ENCODE data around the gene PLAAT3.
A peak's percentile ranks its signal among the peaks of the same experiment; 100 is the strongest.
"Not testable (repeated sequence)": the region's sequence is repeated elsewhere in the genome, so short reads cannot be mapped to it uniquely, and the experiment has no call there.

Gene PLAAT3
- long read RNA-seq, donor 1, transcript PLA2G16-201 (4 exons, 2,594 nt) = minor isoform, 6 of 14 reads
- long read RNA-seq, donor 1, transcript PLA2G16-203 (5 exons, 1,099 nt) = major isoform, 8 of 14 reads
- long read RNA-seq, donor 1, partial matches to known transcripts = 0 of 14 reads
- long read RNA-seq, donor 1, other reads (novel, unspliced or antisense) = 0 of 14 reads
- long read RNA-seq, donor 2, transcript PLA2G16-203 (5 exons, 1,099 nt) = major isoform, 5 of 9 reads
- long read RNA-seq, donor 2, partial matches to known transcripts = 0 of 9 reads
- long read RNA-seq, donor 2, other reads (novel, unspliced or antisense) = 0 of 9 reads
- long read RNA-seq, donor 3, transcript PLA2G16-201 (4 exons, 2,594 nt) = major isoform, 5 of 6 reads
- long read RNA-seq, donor 3, partial matches to known transcripts = 0 of 6 reads
- long read RNA-seq, donor 3, other reads (novel, unspliced or antisense) = 0 of 6 reads
- long read RNA-seq, donor 4, partial matches to known transcripts = 0 of 5 reads
- long read RNA-seq, donor 4, other reads (novel, unspliced or antisense) = 0 of 5 reads
- long read RNA-seq, donor 5, partial matches to known transcripts = 0 of 4 reads
- long read RNA-seq, donor 5, other reads (novel, unspliced or antisense) = 0 of 4 reads
- long read RNA-seq, donor 6, partial matches to known transcripts = 0 of 4 reads
- long read RNA-seq, donor 6, other reads (novel, unspliced or antisense) = 0 of 4 reads
- long read RNA-seq, donor 7, transcript PLA2G16-201 (4 exons, 2,594 nt) = major isoform, 10 of 13 reads
- long read RNA-seq, donor 7, partial matches to known transcripts = 0 of 13 reads
- long read RNA-seq, donor 7, other reads (novel, unspliced or antisense) = 0 of 13 reads
- long read RNA-seq, donor 8, transcript PLA2G16-201 (4 exons, 2,594 nt) = major isoform, 5 of 8 reads
- long read RNA-seq, donor 8, partial matches to known transcripts = 0 of 8 reads
- long read RNA-seq, donor 8, other reads (novel, unspliced or antisense) = 0 of 8 reads

DNA sequence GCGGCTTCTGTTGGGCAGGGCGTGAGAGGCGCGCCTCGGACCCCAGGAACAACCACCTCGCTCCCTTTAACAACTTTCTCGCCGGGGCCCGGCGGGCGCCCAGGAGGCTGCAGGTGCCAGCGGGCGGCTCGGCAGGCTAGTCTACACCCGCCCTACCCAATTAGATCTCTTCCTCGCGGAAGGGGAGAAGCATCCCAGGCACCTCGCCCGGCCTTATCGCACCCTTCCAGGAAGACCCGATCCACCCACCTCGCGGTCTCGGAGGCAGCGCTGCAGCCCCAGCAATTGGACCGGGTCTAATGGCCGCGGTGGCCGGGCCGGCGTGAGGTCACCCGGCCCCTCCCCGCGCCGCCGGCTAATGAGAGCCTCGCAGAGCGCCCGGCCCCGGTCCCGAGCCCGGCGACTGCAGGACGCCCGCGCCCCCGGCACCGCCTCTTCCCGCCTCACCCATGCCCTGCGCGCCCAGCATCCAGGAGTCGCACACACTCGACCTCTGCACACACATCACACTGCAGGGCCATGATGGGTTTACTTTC lies at the start of gene PLAAT3:
TSS of gene PLAAT3 (minus strand) at position 298 of the 536 bp plus-strand sequence. CDS start 419 bp downstream, outside the sequence.
- DNase-seq = peak; percentile 73

DNA sequence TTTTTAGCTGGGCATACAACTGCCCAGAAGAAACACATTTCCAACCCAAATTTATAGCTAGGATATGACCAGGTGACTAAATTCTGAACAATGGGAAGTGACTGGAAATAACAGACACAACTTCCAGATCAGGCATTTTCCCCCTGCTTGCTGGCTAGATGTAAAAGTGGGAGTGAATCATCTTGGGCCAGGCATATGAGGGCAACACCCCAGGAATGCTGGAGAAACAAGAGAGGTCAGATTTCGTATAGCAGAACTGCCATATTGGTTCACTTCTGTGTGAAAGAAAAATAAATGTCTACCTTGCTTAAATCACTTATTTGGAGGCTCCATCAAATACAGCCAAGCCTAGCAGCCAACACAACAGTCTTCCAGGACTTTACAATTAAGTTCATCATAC lies 49.6 kb upstream of the PLAAT3 start:
- no peak for DNase-seq

DNA sequence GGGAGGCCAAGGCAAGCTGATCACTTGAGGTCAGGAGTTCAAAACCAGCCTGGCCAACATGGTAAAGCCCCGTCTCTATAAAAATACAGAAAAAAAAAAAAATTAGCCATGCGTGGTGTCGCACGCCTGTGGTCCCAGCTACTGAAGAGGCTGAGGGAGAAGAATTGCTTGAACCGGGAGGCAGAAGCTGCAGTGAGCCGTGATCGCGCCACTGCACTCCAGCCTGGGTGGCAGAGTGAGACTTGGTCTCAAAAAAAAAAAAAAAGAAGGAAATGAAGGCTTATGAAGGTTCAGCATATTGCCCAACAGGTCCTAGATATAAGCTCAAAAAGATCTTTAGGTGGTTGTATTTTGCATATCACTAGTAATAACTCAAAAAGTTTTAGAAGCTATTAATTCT lies 46.7 kb upstream of the PLAAT3 start:
- no peak for DNase-seq

DNA sequence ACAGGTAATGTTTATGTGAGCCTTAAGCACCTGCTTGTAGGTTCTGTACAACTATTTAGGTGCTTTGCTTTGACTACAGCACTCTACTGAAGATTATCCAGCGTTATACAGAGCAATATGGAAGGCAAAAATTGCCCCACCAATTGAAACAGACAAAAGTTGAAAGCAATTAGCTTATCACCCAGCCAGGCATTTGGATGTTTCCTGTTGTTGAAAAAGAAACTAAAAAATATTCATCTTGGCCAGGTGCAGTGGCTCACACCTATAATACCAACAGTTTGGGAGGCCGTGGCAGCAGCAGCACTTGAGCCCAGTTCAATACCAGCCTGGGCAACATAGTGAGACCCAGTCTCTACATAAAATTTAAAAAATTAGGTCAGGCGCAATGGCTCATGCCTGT lies 38.4 kb upstream of the PLAAT3 start:
- DNase-seq = no peak

DNA sequence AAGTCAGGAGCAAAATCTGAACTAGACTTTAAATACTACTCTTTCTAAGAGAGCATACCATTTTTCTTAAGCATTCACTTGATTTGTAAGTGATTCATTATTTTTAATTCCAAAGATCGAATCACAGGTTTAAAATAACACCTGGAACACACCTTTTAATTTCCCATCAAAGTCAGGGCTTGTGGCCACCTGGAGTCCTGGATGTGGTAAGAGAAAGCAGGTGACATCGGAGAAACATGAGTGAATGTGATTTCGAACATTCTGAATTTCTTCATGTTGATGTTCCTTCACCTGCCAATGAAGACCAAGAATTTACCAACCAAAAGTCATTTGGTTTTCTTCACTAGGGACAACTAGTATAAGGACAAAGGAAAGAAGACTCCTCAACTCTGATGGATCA lies 29.0 kb upstream of the PLAAT3 start:
- no peak for DNase-seq

DNA sequence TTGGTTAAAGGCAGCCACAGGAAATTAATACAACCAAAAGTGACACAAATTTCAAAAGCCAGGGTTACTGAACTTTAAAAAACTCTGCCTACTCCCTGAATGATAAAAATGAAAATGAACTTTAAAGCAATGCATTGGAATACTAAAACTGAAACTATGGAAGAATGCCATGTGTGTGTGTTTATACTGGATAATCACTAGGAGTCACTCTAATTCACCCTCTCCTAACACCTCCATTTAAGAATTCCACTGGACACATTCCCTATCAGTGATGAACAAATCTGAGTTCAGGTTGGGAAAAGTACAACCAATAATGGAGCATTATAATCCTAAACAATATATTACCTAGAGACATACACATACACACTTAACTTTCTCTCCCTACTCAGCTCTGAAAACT lies 27.5 kb upstream of the PLAAT3 start:
- no peak for DNase-seq

DNA sequence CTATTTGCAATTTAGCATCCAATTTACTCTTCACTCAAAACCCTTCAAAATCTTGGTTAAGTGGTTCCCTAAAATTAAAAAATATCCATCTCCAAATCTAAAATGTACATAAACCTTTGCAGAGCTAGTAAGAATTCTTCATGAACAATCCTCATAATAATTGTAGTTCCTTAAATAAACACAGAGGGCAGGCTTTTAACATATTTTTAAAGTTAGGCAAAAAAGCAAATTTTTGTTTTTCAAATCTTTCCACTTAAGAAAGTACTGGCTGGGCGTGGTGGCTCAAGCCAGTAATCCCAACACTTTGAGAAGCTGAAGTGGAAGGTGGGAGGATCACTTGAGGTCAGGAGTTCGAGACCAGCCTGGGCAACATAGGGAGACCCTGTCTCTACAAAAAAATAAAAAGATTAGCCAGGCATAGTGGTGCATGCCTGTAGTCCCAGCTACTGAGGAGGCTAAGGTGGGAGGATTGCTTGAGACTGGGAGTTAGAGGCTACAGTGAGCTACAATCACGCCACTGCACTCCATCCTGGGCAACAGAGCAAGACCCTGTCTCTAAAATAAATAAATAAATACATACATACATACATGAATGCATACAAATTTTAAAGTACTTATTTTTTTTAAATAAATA lies 25.1 kb upstream of the PLAAT3 start:
- no peak for DNase-seq

DNA sequence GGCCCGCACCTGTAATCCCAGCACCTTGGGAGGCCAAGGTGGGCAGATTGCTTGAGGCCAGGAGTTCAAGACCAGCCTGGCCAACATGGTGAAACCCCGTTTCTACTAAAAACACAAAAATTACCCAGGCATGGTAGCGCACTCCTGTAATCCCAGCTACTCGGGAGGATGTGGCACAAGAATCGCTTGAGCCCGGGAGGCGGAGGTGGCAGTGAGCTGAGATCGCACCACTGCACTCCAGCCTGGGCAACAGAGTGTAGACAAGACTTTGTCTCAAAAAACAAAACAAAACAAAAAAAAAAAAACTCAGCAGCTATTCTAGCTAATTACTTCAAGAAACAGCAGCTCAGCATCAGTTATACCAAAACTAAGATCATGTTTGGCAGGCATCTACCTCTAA lies 24.2 kb upstream of the PLAAT3 start:
- DNase-seq = not testable (repeated sequence)

DNA sequence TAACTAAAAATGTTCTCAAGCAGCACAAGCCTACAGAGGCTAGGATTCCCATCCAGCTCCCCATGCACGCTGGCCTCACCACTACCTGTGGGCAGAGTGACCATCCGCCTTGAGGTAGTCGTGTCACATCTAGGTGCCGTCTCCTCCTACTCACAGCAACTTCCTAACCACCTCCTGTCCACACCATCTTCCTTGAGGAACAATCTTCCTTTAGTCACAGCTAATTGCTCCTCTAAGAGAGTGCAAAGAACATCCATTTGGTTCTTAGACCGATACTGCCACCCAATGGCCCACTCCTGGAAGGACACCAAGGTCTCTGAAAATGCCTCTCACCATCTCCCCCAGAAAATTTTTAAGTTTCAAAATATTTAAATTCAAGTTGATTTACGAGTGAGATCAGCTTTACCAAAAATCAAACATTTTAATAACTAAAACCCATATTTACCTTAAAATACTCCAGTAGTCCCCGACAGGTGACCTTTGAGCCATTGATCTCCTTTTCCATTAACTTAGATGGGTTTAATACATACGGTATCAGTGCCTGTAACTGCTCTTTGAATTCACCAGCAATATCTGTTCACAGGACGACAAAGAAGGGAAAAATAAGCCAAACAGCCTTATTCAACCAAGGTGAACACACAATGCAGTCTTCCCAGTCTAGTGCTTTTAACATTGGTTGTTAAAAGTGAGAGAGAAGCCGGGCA lies 21.7 kb upstream of the PLAAT3 start:
- DNase-seq = peak; percentile 49

DNA sequence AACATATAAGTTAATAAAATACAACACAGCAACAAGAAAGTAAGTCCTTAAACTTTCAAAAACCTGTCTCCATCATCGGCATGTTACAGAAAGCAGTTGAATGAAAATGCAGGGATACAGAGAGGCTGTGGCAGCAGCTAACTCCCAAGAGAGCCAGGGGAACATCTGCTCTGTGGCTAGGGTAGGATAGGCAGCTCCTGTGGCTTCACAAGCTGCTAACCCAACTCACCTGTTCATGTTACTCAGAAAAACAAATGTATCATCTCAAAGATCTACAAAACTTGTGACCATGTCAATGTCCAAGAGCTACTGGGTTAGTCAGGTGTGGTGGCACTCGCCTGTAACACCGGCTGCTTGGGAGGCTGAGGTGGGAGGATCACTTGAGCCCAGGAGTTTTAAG lies 15.2 kb upstream of the PLAAT3 start:
- DNase-seq = no peak

DNA sequence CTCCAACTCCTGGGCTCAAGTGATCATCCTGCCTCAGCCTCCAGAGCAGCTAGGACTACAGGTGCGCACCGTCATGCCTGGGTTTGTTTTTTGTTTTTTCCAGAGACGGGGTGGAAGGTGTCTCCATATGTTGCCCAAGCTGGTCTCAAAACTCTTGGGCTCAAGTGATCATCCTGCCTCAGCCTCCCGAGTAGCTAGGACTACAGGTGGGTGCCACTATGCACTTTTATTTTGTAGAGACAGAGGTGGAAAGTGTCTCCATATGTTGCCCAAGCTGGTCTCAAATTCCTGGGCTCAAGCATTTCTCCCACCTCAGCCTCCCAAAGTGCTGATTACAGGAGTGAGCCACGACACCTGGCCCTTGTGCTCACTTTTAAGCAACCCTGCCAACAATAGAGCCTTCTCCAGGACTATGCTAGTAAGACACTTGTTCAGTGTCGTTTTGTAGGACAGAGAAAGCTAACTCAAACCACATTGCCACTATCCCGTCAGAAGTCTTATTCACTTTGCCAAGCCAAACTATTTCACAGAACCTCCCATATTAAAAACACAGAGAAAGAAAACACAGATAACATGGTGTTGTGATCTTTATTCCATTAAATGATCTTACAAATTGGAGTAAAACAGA lies 9.4 kb upstream of the PLAAT3 start:
- DNase-seq = no peak

DNA sequence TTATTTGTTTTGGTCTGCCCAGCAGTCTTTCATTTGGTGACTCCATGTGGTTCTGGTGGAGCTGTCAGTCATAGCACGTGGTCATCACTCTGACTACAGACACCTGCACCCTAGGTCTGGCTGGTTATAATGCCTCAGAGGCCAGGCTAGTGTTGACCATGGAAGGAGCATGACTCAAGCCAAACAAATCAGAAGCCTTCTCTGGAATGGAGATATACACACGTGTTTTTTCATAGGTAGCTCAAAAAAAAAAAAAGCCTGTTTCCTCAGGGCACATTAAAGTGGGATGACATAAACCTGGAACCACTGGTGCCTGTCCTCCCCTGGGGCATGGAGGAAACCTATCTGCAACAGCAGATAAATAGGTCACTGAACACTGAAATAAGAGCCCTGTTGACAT lies 8.1 kb upstream of the PLAAT3 start:
- no peak for DNase-seq

DNA sequence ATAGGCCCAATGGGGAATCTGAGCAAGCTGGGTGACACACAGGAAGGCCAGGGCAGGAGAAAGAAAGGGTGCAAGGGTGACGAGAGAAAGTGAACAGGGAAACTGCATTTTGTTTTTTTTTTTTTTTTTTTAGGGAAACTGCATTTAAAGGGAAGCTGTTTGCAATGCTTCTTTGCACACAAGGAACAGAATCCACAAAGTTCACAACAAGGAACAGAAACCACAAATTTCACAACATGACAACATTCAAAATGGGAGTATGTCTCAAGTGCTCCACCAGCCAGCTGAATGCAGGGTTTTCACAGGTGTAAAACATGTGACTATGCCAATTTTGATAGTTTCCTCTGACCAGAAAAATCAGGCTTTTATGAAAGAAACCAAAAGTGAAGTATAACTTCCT lies 6.8 kb upstream of the PLAAT3 start:
- DNase-seq = no peak

DNA sequence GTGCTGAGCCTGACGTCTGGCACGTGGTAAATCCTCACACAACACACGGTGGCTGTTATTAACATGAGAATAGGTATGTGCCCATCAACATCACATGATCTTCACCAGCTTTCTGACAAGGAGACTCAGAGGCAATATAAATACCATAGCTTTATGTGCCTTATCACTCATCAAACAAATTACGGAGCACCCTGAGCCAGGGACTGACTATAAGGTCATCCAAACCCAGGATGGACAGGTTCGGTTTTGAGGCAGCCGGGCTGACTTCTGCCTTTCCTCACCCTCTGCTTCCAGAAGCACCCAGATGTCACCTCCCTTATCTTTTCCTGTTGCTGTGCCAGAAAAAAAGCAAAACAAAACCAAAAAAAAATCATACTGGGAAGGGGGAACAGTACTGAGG lies 5.7 kb upstream of the PLAAT3 start:
- DNase-seq = no peak

DNA sequence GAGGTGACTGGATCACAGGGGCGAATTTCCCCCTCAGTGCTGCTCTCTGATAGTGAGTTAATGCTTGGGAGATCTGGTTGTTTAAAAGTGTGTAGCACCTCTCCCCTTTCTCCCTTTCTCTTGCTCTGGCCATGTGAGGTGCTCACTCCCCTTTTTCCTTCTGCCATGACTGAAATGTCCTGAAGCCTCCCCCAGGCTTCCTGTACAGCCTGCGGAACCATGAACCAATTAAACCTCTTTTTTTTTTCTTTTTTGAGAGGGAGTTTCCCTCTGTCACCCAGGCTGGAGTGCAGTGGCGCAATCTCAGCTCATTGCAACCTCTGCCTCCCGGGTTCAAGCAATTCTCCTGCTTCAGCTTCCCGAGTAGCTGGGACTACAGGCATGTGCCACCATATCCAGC lies 3.5 kb upstream of the PLAAT3 start:
- DNase-seq = not testable (repeated sequence)

DNA sequence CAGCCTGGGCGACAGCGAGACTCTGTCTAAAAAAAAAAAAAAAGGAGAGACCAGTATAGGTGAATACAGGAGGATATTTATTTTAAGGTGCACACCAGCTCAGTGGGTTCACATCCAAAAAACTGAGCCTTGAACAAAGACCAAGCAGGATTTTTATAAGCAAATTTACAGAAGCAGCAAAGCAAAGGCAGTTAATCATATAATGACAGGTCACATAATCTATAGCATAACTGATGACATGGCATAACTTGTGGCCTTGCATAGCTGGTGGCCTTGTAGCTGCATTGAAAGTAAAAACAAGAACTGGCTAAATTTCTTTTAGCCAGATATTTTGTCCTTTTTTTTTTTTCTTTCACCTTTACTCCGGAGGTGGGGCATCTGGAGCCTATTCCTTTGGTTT lies 2.7 kb upstream of the PLAAT3 start:
- DNase-seq = no peak

DNA sequence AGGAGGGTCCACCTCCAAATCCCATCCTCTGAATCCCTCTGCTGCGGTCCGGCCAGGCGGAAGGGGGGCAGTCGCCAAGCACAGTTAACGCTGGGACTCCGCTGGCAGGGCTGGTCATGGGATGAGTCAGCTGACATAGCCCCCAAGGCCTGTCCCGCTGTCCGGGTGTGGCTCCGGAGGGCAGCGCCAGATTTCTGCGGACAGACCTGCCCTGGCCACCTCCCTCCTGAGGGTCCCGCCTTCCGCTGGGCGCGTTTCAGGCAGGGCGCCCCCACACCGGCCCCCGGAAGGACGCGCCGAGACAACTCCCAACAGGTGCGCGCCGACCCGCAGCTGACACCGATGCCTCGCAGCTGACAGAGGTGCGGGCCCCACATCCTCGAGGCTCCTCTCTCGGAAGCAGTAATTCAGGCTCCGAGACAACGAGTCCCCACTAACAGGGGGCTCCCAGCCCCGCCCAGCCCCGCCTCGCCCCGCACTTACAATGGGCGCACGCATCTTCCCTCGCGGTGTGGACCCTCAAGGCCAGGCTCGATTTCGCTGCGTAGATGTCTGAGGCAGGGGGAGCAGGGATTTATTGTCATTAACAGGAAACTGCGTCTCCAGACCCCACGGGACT lies 607 bp downstream of the PLAAT3 start:
- peak; percentile 63 for DNase-seq

DNA sequence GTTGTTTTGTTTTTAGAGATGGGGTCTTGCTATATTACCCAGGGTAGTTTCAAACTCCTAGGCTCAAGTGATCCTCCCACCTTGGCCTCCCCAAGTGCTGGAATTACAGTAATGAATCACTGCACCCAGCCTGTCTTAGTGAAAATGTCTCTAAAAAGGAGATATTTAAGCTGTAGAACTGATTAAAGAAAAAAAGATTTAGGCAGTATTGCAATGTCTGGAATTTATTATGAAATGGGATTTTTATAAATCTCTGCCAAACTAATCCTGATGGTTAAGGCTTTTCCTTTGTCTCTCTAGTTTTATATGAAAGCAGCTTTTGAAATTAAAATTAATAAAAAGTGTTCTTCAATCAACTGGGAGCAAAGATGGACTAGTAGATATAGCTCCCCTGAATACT lies 2.1 kb downstream of the PLAAT3 start:
- no peak for DNase-seq

DNA sequence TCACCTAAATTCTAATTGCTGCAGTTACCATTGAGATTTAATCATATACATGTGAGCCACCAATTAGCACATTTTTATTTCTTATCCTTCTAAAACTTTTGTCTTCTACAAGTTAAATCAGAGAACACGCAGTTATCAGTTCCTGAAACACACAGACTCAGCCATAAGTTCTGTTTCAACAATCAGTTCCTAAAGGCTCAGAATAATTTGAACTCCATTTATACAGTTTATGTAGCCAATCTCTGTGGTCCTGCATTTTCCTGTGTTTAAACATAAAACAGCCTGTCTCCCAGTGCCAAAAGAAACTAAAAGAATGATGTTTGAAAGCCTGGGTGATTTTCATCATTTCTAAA lies 2.9 kb downstream of the PLAAT3 start:
- DNase-seq = no peak

DNA sequence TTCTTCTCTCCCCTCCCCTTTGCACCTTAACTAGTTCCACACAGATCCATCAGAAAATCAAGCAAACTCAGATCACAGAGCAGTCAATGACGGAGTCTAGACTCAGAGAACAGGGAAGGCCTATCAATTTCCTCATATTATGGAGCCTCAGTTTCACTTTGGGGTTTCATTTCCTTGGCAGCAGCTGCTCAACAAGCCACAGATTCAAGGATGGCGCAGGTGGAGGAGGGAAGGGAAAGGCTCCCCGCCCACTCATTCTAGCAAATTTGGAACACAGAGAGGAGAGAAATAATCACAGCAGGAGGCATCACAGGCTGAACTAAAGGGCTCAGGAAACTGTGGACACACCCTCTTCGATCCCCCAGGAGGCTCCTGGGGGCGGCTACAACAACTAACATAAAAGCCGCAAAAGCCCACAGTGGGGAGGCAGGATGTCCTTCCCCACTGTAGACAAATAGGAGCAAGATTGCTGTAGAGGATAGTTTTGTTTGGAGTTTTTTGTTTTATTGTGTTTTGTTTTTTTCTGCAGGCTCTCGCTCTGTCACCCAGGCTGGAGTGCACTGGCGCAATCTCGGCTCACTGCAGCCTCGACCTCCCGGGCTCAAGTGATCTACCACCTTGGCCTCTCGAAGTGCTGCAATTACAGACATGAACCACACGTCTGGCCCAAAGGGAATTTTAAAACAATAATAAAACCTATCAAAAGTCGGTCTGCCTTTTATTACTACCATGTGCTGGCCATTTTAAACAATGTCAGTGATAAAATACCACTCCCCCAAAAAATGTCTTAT lies 3.4 kb downstream of the PLAAT3 start:
- DNase-seq = no peak
